ENCODE results near the gene DIAPH3. TPM values are rescaled to one million over a fixed set of nuclear protein-coding genes. Genes with fewer than 3 reads are reported as not detected.

The DIAPH3 gene
- total and polyA plus RNA-seq, 2 donors (not counting 1 experiment from before 2014, with no cell fraction given): 0.03 to 0.10 TPM

GRCh38 chr13:60165391-60166099 is 1.8 kb upstream of the DIAPH3 start:
- H3K4me3 Mint-ChIP-seq: peak overlapping the region; percentile 40

More at GRCh38 chr13:60165391-60166099, 1.8 kb upstream of the DIAPH3 start:
- ChIA-PET CTCF (no interaction called here), POLR2A (interaction anchor here (0.6 kb wide), 1 partner anchor 231 kb away, joined by 3 read pairs; the partner anchor contains the start of gene TDRD3)
- H3K79me2 ChIP-seq (ENCODE audit: control insufficient read depth, insufficient read depth, low read length): no peaks in the 10 kb centered on the region
- TF ChIP-seq EZH2 (IDR thresholded peaks at IDR 0.05; ENCODE audit: borderline replicate concordance, insufficient read depth, low read depth, low read length, poor library complexity, severe bottlenecking) (no peak), CTCF (IDR thresholded peaks at IDR 0.05) (no peak)
- no peak overlapping the region for H3K9ac ChIP-seq (ENCODE audit: low read length)
- ATAC-seq (ENCODE audit: low read depth) (no peak), DNase-seq (no peak)
- no peaks in the 10 kb centered on the region for H3K9me3 ChIP-seq (ENCODE audit: control extremely low read depth in 1 of 3, control insufficient read depth in 2 of 3, insufficient read depth in 1 of 3, low read length in 2 of 3)
- no peak overlapping the region for H3K27ac ChIP-seq (ENCODE audit: low read length in 2 of 2)
- H3K36me3 ChIP-seq (replicated peaks in 1 of 2; ENCODE audit: control extremely low read depth in 1 of 2, control insufficient read depth in 1 of 2, extremely low read depth in 1 of 2, insufficient read depth in 2 of 2, low read length in 1 of 2): no peaks in the 10 kb centered on the region
- Mint-ChIP-seq H3K27ac (no peak overlapping the region), H3K9me3 (ENCODE audit: insufficient read depth) (no peaks in the 10 kb centered on the region), H3K27me3 (peaks cover 6% of the 10 kb centered on the region), H3K4me1 (peaks cover 21% of the 10 kb centered on the region)
- H2AFZ ChIP-seq (ENCODE audit: insufficient read depth, low read depth, low read length, poor library complexity, severe bottlenecking): no peak overlapping the region
- intact Hi-C loops (cut with micrococcal nuclease): no loop called here
- no peak overlapping the region for H3K4me2 ChIP-seq (replicated peaks; ENCODE audit: low read depth, low read length, poor library complexity, severe bottlenecking)
- H3K4me3 ChIP-seq (ENCODE audit: control extremely low read depth in 1 of 5, extremely low read depth in 1 of 5, insufficient read depth in 1 of 5, low read depth in 2 of 5, low read length in 4 of 5): no peak overlapping the region
- peaks cover 7 to 13% of the 10 kb centered on the region in 2 donors for H3K4me1 ChIP-seq (ENCODE audit: control insufficient read depth in 2 of 2, insufficient read depth in 2 of 2, low read length in 2 of 2)
- WGBS (ENCODE audit: insufficient coverage): 83% methylated on average over 1 of the region's 3 CpGs
- peaks cover 0 to 3% (median 0%) of the 10 kb centered on the region in 4 experiments for H3K27me3 ChIP-seq (replicated peaks in 1 of 4; ENCODE audit: control extremely low read depth in 1 of 4, control insufficient read depth in 3 of 4, insufficient read depth in 4 of 4, low read length in 3 of 4)
- H4K20me1 ChIP-seq (ENCODE audit: control insufficient read depth, insufficient read depth, low read length, poor library complexity, severe bottlenecking): no peaks in the 10 kb centered on the region
